ENCODE data around the gene PLPPR4. TPM values are rescaled to one million over a fixed set of nuclear protein-coding genes. Genes with fewer than 3 reads are reported as not detected.
A peak's percentile ranks its signal among the peaks of the same experiment; 100 is the strongest.
"Not testable (repeated sequence)": the region's sequence is repeated elsewhere in the genome, so short reads cannot be mapped to it uniquely, and the experiment has no call there.

Gene PLPPR4
- total RNA-seq, 1 donor from 2014 or later: 0.34 TPM

GRCh38 chr1:99268021-99268420 is 3.7 kb downstream of the PLPPR4 start:
- no peak for DNase-seq

- DNase-seq: no peak
These were observed 5.0 kb downstream of the PLPPR4 start for GRCh38 chr1:99269321-99269720.

- no peak for DNase-seq
These were observed 6.4 kb downstream of the PLPPR4 start for GRCh38 chr1:99270646-99271045.

- no peak for DNase-seq
These were observed 7.0 kb downstream of the PLPPR4 start for GRCh38 chr1:99271249-99271648.

- no peak for DNase-seq
These were observed 12.8 kb downstream of the PLPPR4 start for GRCh38 chr1:99277066-99277465.

GRCh38 chr1:99279525-99279924 is 15.2 kb downstream of the PLPPR4 start:
- no peak for DNase-seq

- no peak for DNase-seq
These were observed 16.8 kb downstream of the PLPPR4 start for GRCh38 chr1:99281105-99281504.

- no peak for DNase-seq
These were observed 18.2 kb downstream of the PLPPR4 start for GRCh38 chr1:99282536-99282935.

- DNase-seq: not testable (repeated sequence)
These were observed 19.2 kb downstream of the PLPPR4 start for GRCh38 chr1:99283521-99283920.

GRCh38 chr1:99292886-99293285 is 28.6 kb downstream of the PLPPR4 start:
- DNase-seq: no peak

- DNase-seq: no peak
These were observed 33.6 kb downstream of the PLPPR4 start for GRCh38 chr1:99297923-99298322.

- DNase-seq: no peak
These were observed 40.5 kb downstream of the PLPPR4 start for GRCh38 chr1:99304725-99305282.

- DNase-seq: no peak
These were observed 41.3 kb downstream of the PLPPR4 start for GRCh38 chr1:99305626-99306025.

GRCh38 chr1:99306056-99306455 is 41.8 kb downstream of the PLPPR4 start:
- no peak for DNase-seq

- no peak for DNase-seq
These were observed 42.4 kb downstream of the PLPPR4 start for GRCh38 chr1:99306644-99307043.

- no peak for DNase-seq
These were observed 51.0 kb downstream of the PLPPR4 start for GRCh38 chr1:99315305-99315704.

GRCh38 chr1:99326215-99326949 is 62.1 kb downstream of the PLPPR4 start:
- DNase-seq: peak; percentile 26

GRCh38 chr1:99327357-99327756 is 63.1 kb downstream of the PLPPR4 start:
- no peak for DNase-seq

GRCh38 chr1:99328171-99328570 is 63.9 kb downstream of the PLPPR4 start:
- DNase-seq: no peak

GRCh38 chr1:99331083-99331482 is 66.8 kb downstream of the PLPPR4 start:
- no peak for DNase-seq

- DNase-seq: no peak
These were observed 67.3 kb downstream of the PLPPR4 start for GRCh38 chr1:99331636-99332035.

GRCh38 chr1:99332561-99332960 is 68.3 kb downstream of the PLPPR4 start:
- no peak for DNase-seq

GRCh38 chr1:99334991-99335390 is 70.7 kb downstream of the PLPPR4 start:
- no peak for DNase-seq

- no peak for DNase-seq
These were observed 82.9 kb downstream of the PLPPR4 start for GRCh38 chr1:99347041-99347684.

Measured in dermis blood vessel endothelial cell (primary cell).